ENCODE measurements around the gene ATG13. TPM values are rescaled to one million over a fixed set of nuclear protein-coding genes. Genes with fewer than 3 reads are reported as not detected.
"Not testable (repeated sequence)": the region's sequence is repeated elsewhere in the genome, so short reads cannot be mapped to it uniquely, and the experiment has no call there.

The ATG13 gene
- total and polyA plus RNA-seq, 11 donors: 26.7 to 74.8 (median 48.7) TPM

DNA sequence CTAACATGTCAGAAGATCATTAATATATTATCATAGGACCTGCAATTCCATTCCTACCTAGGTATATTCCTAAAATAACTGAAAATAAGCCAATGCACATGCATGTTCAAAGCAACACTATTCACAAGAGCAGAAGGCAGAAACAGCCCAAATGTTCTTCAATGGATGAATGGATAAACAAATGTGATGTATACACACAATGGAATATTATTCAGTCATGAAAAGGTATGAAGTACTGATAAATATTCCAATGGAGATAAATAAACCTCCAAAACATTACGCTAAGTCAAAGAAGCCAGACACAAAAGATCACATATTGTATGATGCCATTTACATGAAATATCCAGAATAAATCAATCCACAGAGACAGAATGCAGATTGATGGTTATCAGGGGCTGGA lies 40.3 kb upstream of the ATG13 start:
- WGBS, 4 donors: 95 to 100% (median 98%) methylated on average over 1 of the region's 1 CpG
- no peak for TF ChIP-seq POLR2A (IDR thresholded peaks at IDR 0.05)
- TF ChIP-seq CTCF (IDR thresholded peaks at IDR 0.05): no peak
- Histone ChIP-seq H3K9me3 (no peaks in the 10 kb centered on the region), H3K27ac (no peak overlapping the region), H3K4me1 (peaks cover 0 to 15% (median 7%) of the 10 kb centered on the region in 12 donors), H3K27me3 (no peaks in the 10 kb centered on the region), H3K4me3 (no peak overlapping the region), H3K36me3 (no peaks in the 10 kb centered on the region)
- DNase-seq (no peak), ATAC-seq (no peak)
- intact Hi-C loops (cut with DNase I): no loop called here

GRCh38 chr11:46582588-46582987 lies 34.8 kb upstream of the ATG13 start:
- ATAC-seq (no peak), DNase-seq (no peak)
- H3K9me3 ChIP-seq: peaks cover 0 to 5% (median 0%) of the 10 kb centered on the region in 12 donors
- no peak overlapping the region for H3K27ac ChIP-seq
- intact Hi-C loops (cut with DNase I): no loop called here
- H3K27me3 ChIP-seq: no peaks in the 10 kb centered on the region
- 93 to 96% (median 95%) methylated on average over 5 of the region's 5 CpGs for WGBS, 4 donors
- no peak overlapping the region for H3K4me3 ChIP-seq
- TF ChIP-seq CTCF (IDR thresholded peaks at IDR 0.05): no peak
- TF ChIP-seq POLR2A (IDR thresholded peaks at IDR 0.05): no peak
- peaks cover 0 to 6% (median 0%) of the 10 kb centered on the region in 12 donors for H3K4me1 ChIP-seq
- H3K36me3 ChIP-seq: peaks cover 0 to 3% (median 0%) of the 10 kb centered on the region in 9 donors

DNA sequence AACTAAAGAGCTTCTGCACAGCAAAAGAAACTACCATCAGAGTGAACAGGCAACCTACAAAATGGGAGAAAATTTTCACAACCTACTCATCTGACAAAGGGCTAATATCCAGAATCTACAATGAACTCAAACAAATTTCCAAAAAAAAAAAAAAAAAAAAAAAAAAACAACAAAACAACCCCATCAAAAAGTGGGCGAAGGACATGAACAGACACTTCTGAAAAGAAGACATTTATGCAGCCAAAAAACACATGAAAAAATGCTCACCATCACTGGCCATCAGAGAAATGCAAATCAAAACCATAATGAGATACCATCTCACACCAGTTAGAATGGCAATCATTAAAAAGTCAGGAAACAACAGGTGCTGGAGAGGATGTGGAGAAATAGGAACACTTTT lies 33.8 kb upstream of the ATG13 start:
- ATAC-seq; H3K27ac ChIP-seq; H3K4me3 ChIP-seq; intact Hi-C loops (cut with DNase I); DNase-seq; H3K9me3 ChIP-seq; H3K27me3 ChIP-seq; H3K36me3 ChIP-seq: not testable (repeated sequence)
- WGBS, 4 donors: 80 to 100% (median 93%) methylated on average over 1 of the region's 1 CpG; no CpG with 5 or more reads in 1 of the 4 donors
- H3K4me1 ChIP-seq: peaks cover 0 to 11% (median 0%) of the 10 kb centered on the region in 12 donors

DNA sequence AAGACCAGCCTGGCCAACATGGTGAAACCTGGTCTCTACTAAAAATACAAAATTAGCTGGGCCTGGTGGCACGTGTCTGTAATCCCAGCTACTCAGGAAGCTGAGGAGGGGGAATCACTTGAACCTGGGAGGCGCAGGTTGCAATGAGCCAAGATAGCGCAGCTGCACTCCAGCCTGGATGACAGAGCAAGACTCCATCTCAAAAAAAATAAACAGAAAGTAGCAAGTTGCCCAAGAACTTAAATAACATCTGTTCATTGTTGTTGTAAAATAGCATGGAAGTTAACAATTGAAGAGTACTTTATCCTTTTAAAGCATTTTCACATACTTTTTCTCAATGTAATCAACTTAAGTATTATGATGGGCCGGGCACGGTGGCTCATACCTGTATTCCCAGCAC lies 29.2 kb upstream of the ATG13 start:
- no peak overlapping the region for H3K27ac ChIP-seq
- peaks cover 0 to 49% (median 29%) of the 10 kb centered on the region in 12 donors for H3K4me1 ChIP-seq
- no peak for TF ChIP-seq POLR2A (IDR thresholded peaks at IDR 0.05)
- no peak for TF ChIP-seq CTCF (IDR thresholded peaks at IDR 0.05)
- H3K4me3 ChIP-seq: no peak overlapping the region
- ATAC-seq: no peak
- H3K9me3 ChIP-seq: no peaks in the 10 kb centered on the region
- intact Hi-C loops (cut with DNase I): no loop called here
- DNase-seq: no peak
- H3K27me3 ChIP-seq: no peaks in the 10 kb centered on the region
- H3K36me3 ChIP-seq: peaks cover 0 to 3% (median 0%) of the 10 kb centered on the region in 9 donors
- 78 to 89% (median 85%) methylated on average over 5 of the region's 5 CpGs for WGBS, 4 donors

GRCh38 chr11:46588915-46589314 lies 28.4 kb upstream of the ATG13 start:
- Histone ChIP-seq H3K36me3 (peaks cover 0 to 3% (median 0%) of the 10 kb centered on the region in 9 donors), H3K9me3 (no peaks in the 10 kb centered on the region), H3K4me3 (no peak overlapping the region), H3K27me3 (no peaks in the 10 kb centered on the region), H3K4me1 (peaks cover 0 to 50% (median 29%) of the 10 kb centered on the region in 12 donors), H3K27ac (no peak overlapping the region)
- no peak for TF ChIP-seq POLR2A (IDR thresholded peaks at IDR 0.05)
- TF ChIP-seq CTCF (IDR thresholded peaks at IDR 0.05): no peak
- intact Hi-C loops (cut with DNase I): no loop called here
- DNase-seq (no peak), ATAC-seq (no peak)

Measured in heart left ventricle (tissue), 16 donors.